HG03175 (cell line): ENCODE results near the gene ASB15.
"Not testable (repeated sequence)": the region's sequence is repeated elsewhere in the genome, so short reads cannot be mapped to it uniquely, and the experiment has no call there.

Experiments
- ATAC-seq: cut with Tn5 transposase; IDR thresholded peaks from one replicate; pipeline ENCODE4 v1.9.1; 2021; ENCODE audit warnings: mild to moderate bottlenecking, moderate library complexity; ENCODE audit not compliant: unreplicated experiment

ASB15 gene

GRCh38 chr7:123634011-123634573 lies 32.5 kb downstream of the ASB15 start:
- ATAC-seq = not testable (repeated sequence)

GRCh38 chr7:123635551-123636359 lies 34.1 kb downstream of the ASB15 start:
- peak; percentile 63 for ATAC-seq

GRCh38 chr7:123637203-123637602 lies 35.6 kb downstream of the ASB15 start:
- no peak for ATAC-seq

- no peak for ATAC-seq
Measured at GRCh38 chr7:123637878-123638277, 36.3 kb downstream of the ASB15 start.

GRCh38 chr7:123639631-123640030 lies 38.0 kb downstream of the ASB15 start:
- no peak for ATAC-seq

- ATAC-seq = no peak
Measured at GRCh38 chr7:123640583-123640982, 39.0 kb downstream of the ASB15 start.

- ATAC-seq = no peak
Measured at GRCh38 chr7:123641901-123642300, 40.3 kb downstream of the ASB15 start.

GRCh38 chr7:123643495-123644441 lies 42.1 kb downstream of the ASB15 start:
- ATAC-seq = no peak

- ATAC-seq = no peak
Measured at GRCh38 chr7:123645516-123645915, 43.9 kb downstream of the ASB15 start.

- ATAC-seq = no peak
Measured at GRCh38 chr7:123647106-123647730, 45.6 kb downstream of the ASB15 start.

GRCh38 chr7:123649964-123650363 lies 48.3 kb downstream of the ASB15 start:
- no peak for ATAC-seq

GRCh38 chr7:123650595-123650994 lies 49.0 kb downstream of the ASB15 start:
- no peak for ATAC-seq

GRCh38 chr7:123652406-123652805 lies 50.8 kb downstream of the ASB15 start:
- no peak for ATAC-seq

- ATAC-seq = no peak
Measured at GRCh38 chr7:123653162-123653561, 51.5 kb downstream of the ASB15 start.

GRCh38 chr7:123655614-123656013 lies 54.0 kb downstream of the ASB15 start, which contains the start of gene LMOD2:
TSS of gene LMOD2 (plus strand) at chr7:123655866. CDS start at chr7:123655964, 98 bp downstream.
- no peak for ATAC-seq

GRCh38 chr7:123656544-123657303 lies 55.1 kb downstream of the ASB15 start:
- no peak for ATAC-seq

- ATAC-seq = no peak
Measured at GRCh38 chr7:123657304-123657685, 55.7 kb downstream of the ASB15 start.

GRCh38 chr7:123658023-123658422 lies 56.4 kb downstream of the ASB15 start:
- no peak for ATAC-seq

GRCh38 chr7:123660514-123661354 lies 59.1 kb downstream of the ASB15 start:
- no peak for ATAC-seq
